ENCODE data around the gene PPP1R2. TPM values are rescaled to one million over a fixed set of nuclear protein-coding genes. Genes with fewer than 3 reads are reported as not detected.

Gene PPP1R2
- total and polyA plus RNA-seq, 8 donors = 39.0 to 65.7 (median 55.7) TPM

DNA sequence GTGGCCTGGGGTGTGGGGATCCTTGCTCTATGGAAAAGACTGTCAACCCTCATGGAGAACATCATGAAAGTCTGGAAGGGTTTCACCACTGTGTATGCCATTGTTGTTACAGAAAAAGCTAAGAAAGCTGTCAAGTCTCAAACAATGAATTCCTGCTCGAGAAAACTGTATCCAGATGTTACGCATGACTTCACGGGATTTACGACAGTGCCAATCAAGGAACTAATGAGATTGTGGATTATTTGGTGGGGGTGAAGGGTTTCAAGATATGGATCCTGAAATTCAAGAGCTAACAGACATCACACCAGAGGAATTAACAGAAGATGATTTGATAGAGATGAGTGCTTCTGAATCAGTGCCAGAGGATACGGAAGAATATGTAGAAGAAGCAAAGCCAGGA is 7.8 kb downstream of the PPP1R2 start:
- Histone ChIP-seq H3K27me3 (no peaks in the 10 kb centered on the region), H3K4me3 (no peak overlapping the region), H3K36me3 (no peaks in the 10 kb centered on the region), H3K4me1 (peaks cover 0 to 47% of the 10 kb centered on the region in 2 donors), H3K9me3 (no peaks in the 10 kb centered on the region), H3K27ac (no peak overlapping the region)
- intact Hi-C loops (cut with DNase I) = no loop called here
- TF ChIP-seq, protein P1, sequence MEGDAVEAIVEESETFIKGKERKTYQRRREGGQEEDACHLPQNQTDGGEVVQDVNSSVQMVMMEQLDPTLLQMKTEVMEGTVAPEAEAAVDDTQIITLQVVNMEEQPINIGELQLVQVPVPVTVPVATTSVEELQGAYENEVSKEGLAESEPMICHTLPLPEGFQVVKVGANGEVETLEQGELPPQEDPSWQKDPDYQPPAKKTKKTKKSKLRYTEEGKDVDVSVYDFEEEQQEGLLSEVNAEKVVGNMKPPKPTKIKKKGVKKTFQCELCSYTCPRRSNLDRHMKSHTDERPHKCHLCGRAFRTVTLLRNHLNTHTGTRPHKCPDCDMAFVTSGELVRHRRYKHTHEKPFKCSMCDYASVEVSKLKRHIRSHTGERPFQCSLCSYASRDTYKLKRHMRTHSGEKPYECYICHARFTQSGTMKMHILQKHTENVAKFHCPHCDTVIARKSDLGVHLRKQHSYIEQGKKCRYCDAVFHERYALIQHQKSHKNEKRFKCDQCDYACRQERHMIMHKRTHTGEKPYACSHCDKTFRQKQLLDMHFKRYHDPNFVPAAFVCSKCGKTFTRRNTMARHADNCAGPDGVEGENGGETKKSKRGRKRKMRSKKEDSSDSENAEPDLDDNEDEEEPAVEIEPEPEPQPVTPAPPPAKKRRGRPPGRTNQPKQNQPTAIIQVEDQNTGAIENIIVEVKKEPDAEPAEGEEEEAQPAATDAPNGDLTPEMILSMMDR (IDR thresholded peaks at IDR 0.05) = no peak
- no peak for ATAC-seq
- no peak for DNase-seq

DNA sequence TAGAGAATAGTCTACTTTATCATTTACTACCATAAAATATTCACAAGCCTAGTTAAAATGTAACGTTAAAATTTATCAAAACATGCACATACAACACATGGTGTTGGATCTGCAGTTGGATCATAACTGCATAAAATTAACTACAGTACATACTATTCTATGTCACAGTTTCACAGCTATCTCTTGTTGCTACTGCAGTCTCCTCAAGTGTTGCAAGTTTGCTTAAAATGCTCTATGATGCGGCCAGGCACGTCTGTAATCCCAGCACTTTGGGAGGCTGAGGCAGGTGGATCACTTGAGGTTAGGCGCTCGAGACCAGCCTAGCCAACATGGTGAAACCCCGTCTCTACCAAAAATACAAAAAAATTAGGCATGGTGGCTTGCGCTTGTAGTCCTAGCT is 10.3 kb downstream of the PPP1R2 start:
- H3K4me3 ChIP-seq = no peak overlapping the region
- intact Hi-C loops (cut with DNase I) = no loop called here
- H3K36me3 ChIP-seq = peaks cover 0 to 4% of the 10 kb centered on the region in 2 donors
- H3K27ac ChIP-seq = no peak overlapping the region
- H3K9me3 ChIP-seq = no peaks in the 10 kb centered on the region
- DNase-seq (no peak), ATAC-seq (no peak)
- no peaks in the 10 kb centered on the region for H3K27me3 ChIP-seq
- TF ChIP-seq, protein P1 (IDR thresholded peaks at IDR 0.05) = no peak
- peaks cover 0 to 26% of the 10 kb centered on the region in 2 donors for H3K4me1 ChIP-seq

DNA sequence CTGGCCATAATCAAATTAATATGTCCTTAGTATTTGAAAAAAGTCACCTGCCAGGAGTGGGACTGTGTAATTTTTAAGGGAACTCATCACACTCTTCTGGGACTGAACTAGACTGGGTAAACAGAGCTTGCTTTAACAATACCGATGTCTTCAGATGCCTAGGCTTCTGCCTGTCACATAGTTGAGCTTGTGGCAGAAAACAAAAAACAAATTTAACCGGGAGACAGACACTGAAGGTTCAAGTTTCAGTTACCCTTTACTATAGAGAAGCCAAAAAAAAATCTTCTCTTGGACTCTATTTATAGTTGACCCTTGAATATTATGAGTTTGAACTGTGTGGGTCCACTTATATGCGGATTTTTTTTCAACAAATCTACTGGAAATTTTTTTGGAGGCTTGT is 10.8 kb downstream of the PPP1R2 start:
- DNase-seq = no peak
- TF ChIP-seq, protein P1 (IDR thresholded peaks at IDR 0.05) = no peak
- Histone ChIP-seq H3K27ac (no peak overlapping the region), H3K4me3 (no peak overlapping the region), H3K27me3 (no peaks in the 10 kb centered on the region), H3K9me3 (no peaks in the 10 kb centered on the region), H3K36me3 (peaks cover 0 to 9% of the 10 kb centered on the region in 2 donors), H3K4me1 (peaks cover 0 to 22% of the 10 kb centered on the region in 2 donors)
- intact Hi-C loops (cut with DNase I) = no loop called here
- ATAC-seq = no peak

DNA sequence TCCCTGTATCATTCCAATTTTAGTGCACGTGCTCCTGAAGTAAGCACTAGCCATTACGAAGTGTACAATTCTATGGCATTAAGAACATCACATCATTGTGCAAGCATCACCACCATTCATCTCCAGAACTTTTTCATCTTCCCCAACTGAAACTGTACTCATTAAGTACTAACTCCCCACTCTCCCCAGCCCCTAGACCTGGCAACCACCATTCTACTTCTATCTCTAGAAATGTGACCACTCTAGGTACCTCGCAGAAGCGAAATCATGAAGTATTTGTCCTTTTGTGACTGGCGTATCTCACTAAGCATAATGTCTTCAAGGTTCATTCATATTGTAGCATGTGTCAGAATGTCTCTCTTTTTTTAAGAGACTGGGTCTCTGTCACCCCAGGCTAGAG is 11.4 kb downstream of the PPP1R2 start:
- Histone ChIP-seq H3K4me1 (peaks cover 0 to 22% of the 10 kb centered on the region in 2 donors), H3K27me3 (no peaks in the 10 kb centered on the region), H3K4me3 (no peak overlapping the region), H3K27ac (no peak overlapping the region), H3K9me3 (no peaks in the 10 kb centered on the region), H3K36me3 (peaks cover 0 to 15% of the 10 kb centered on the region in 2 donors)
- ATAC-seq (no peak), DNase-seq (no peak)
- intact Hi-C loops (cut with DNase I) = no loop called here
- TF ChIP-seq, protein P1 (IDR thresholded peaks at IDR 0.05) = no peak

DNA sequence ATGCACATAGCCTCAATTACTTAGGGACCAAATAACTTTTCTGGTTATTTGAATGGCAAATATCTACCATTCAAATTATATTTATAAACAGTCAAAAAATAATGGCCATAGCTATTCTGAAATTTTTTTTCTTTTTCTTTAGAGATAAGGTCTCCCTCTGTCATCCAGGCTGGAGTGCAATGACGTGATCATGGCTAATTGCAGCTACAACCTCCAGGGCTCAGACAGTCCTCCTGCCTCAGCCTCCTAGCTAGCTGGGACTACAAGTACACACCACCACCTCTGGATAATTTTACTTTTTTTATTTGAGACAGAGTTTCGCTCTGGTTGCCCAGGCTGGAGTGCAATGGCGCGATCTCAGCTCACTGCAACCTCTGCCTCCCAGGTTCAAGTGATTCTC is 16.6 kb downstream of the PPP1R2 start:
- DNase-seq (no peak), ATAC-seq (no peak)
- Histone ChIP-seq H3K9me3 (no peaks in the 10 kb centered on the region), H3K4me3 (no peak overlapping the region), H3K27me3 (no peaks in the 10 kb centered on the region), H3K36me3 (peaks cover 0 to 42% of the 10 kb centered on the region in 2 donors), H3K4me1 (no peaks in the 10 kb centered on the region), H3K27ac (no peak overlapping the region)
- intact Hi-C loops (cut with DNase I) = loop anchor here in 1 of 2 donors (10.0 kb wide), 1 partner anchor 252 kb away; the partner anchor contains the start of gene XXYLT1
- TF ChIP-seq, protein P1 (IDR thresholded peaks at IDR 0.05) = no peak

Data from left lung (tissue), 10 donors.